PC-9 (cell line): ENCODE measurements around the gene MX2. TPM values are rescaled to one million over a fixed set of nuclear protein-coding genes. Genes with fewer than 3 reads are reported as not detected.

Experiments used
- BruUV-seq: library from RNA; stranded (reverse); fragments of 400-500 nt; replicated peaks from 2 replicates; lab custom pipeline; 2021; lab: Mats Ljungman, UMichigan
- CTCF ChIA-PET: fragments of 300-600 bp; sonication (Branson Sonifier 250); formaldehyde crosslinking; loops from one replicate; lab custom pipeline; 2022; ENCODE audit warnings: antibody characterized with exemption; lab: Charles Lee
- POLR2A ChIA-PET: fragments of 300-600 bp; sonication (Branson Sonifier 250); formaldehyde crosslinking; loops from one replicate; lab custom pipeline; 2022; ENCODE audit warnings: antibody characterized with exemption; ENCODE audit not compliant: unreplicated experiment; lab: Charles Lee
- DNase-seq, 2 experiments: peaks; one replicate each; pipeline versions ENCODE4 v3.0.0 to v3.0.0-alpha.2; 2015 to 2022; ENCODE audit warnings: mixed read lengths in 1 of 2
- H2AFZ ChIP-seq: fragments of 200-600 bp; sonication (generic); 2 replicates; pipeline ENCODE4 v1.8.1; 2017; ENCODE audit warnings: antibody characterized with exemption
- H3F3A ChIP-seq: fragments of 200-600 bp; sonication (generic); 2 replicates; pipeline ENCODE4 v1.8.1; 2017; ENCODE audit warnings: antibody characterized with exemption, mild to moderate bottlenecking, low read depth; ENCODE audit not compliant: insufficient read depth
- H3K27ac ChIP-seq: fragments of 200-600 bp; sonication (generic); 2 replicates; pipeline ENCODE4 v1.6.1; 2016; ENCODE audit warnings: mixed run types
- H3K27me3 ChIP-seq: fragments of 200-600 bp; sonication (generic); 2 replicates; pipeline ENCODE4 v1.6.1; 2016; ENCODE audit warnings: low read depth, mixed run types; ENCODE audit not compliant: insufficient read depth
- H3K36me3 ChIP-seq: fragments of 200-600 bp; sonication (generic); 2 replicates; pipeline ENCODE4 v1.6.1; 2016; ENCODE audit warnings: low read depth, mixed run types
- H3K4me1 ChIP-seq: fragments of 200-600 bp; sonication (generic); replicated peaks from 2 replicates; pipeline ENCODE4 v1.6.1; 2016; ENCODE audit warnings: mixed run types; ENCODE audit not compliant: insufficient read depth
- H3K4me2 ChIP-seq: fragments of 200-600 bp; sonication (generic); 2 replicates; pipeline ENCODE4 v1.6.1; 2017; ENCODE audit warnings: mixed run types
- H3K4me3 ChIP-seq: fragments of 200-600 bp; sonication (generic); 2 replicates; pipeline ENCODE4 v1.6.1; 2016; ENCODE audit warnings: mixed run types
- H3K79me2 ChIP-seq: fragments of 200-600 bp; sonication (generic); 2 replicates; pipeline ENCODE4 v1.6.1; 2017; ENCODE audit warnings: low read depth, mixed run types
- H3K9me2 ChIP-seq: fragments of 200-600 bp; sonication (generic); 2 replicates; pipeline ENCODE4 v1.8.1; 2017; ENCODE audit warnings: mild to moderate bottlenecking; ENCODE audit not compliant: insufficient read depth
- H3K9me3 ChIP-seq: fragments of 200-600 bp; sonication (generic); 2 replicates; pipeline ENCODE4 v1.8.1; 2016; ENCODE audit warnings: low read depth; ENCODE audit not compliant: insufficient read depth
- H4K20me1 ChIP-seq: fragments of 200-600 bp; sonication (generic); 2 replicates; pipeline ENCODE4 v1.8.1; 2017; ENCODE audit not compliant: insufficient read depth
- CTCF ChIP-seq: fragments of 200-600 bp; sonication (generic); conservative IDR thresholded peaks from 2 replicates; pipeline ENCODE4 v1.6.1; 2017; ENCODE audit warnings: mixed run types, antibody characterized with exemption, mild to moderate bottlenecking, moderate library complexity
- EZH2 ChIP-seq: fragments of 200-600 bp; sonication (generic); IDR thresholded peaks from 2 replicates; pipeline ENCODE4 v1.8.0; 2017; ENCODE audit warnings: antibody characterized with exemption, low read depth
- intact Hi-C: fragments of 100-400 bp; cut with micrococcal nuclease; formaldehyde crosslinking; loops from one replicate; pipeline ENCODE4 v1.10.0; 2022; ENCODE audit not compliant: unreplicated experiment
- total RNA-seq: library from RNA; stranded (reverse); gene quantifications from 2 replicates; pipeline ENCODE4 v1.2.3, GENCODE V29; 2021

MX2 gene
- total RNA-seq, 1 experiment from 2014 or later = 2.5 TPM

DNA sequence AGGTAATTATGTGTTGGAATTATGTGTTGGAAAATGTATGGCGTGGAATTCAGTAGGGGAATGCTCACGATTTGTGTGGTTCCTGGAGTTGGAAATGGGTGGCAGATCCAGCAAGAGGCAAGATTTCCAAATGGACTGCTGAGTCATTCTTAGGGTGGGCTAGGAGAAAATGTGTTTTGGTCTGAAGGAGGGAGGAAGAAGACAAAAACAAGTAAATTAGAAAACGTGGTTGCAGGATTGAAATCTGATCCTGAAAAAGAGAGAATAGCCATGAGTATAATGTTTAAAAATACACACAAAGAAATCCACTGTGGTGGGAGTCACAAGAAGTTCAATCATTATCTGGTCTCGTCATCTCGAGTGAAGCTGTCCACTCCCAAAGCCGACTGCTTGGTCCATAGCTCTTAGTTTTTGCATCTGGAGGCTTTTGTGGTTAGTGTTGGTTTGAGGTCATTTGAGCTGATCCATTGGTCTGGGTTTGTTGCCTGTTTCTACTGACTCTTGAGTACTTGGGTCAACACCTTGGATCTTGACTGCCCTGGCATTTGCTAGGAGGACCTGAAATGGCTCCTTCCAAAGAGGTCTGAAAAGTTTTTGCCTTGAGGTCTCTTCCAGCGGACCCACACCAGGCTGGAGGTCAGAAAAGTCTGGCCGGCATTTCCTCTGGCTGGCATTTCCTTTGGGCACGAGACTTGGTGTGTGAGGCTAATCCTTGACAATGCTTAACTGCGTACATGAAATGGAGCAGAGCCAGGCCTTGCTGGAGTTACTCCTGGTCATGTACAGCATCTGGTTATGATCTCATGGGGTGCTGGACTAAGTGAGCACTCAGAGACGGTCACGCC, 9.2 kb downstream of the MX2 start:
- H3K4me2 ChIP-seq = no peak overlapping the region
- no TSS peak for BruUV-seq
- H3K9me2 ChIP-seq = no peaks in the 10 kb centered on the region
- ChIA-PET CTCF (no interaction called here), POLR2A (no interaction called here)
- peaks cover 11% of the 10 kb centered on the region; the same call in 1 of the 2 replicates for H3F3A ChIP-seq
- no peak overlapping the region for H2AFZ ChIP-seq
- no peaks in the 10 kb centered on the region for H3K9me3 ChIP-seq
- TF ChIP-seq EZH2 (no peak), CTCF (no peak)
- H3K36me3 ChIP-seq = no peaks in the 10 kb centered on the region
- H3K4me3 ChIP-seq = no peak overlapping the region
- H4K20me1 ChIP-seq = no peaks in the 10 kb centered on the region
- peaks cover 15% of the 10 kb centered on the region for H3K4me1 ChIP-seq
- H3K79me2 ChIP-seq = no peaks in the 10 kb centered on the region
- intact Hi-C loops = no loop called here
- DNase-seq = no peak
- no peaks in the 10 kb centered on the region for H3K27me3 ChIP-seq
- H3K27ac ChIP-seq = no peak overlapping the region

GRCh38 chr21:41371685-41372030, 9.8 kb downstream of the MX2 start:
- Histone ChIP-seq H3K9me3 (no peaks in the 10 kb centered on the region), H3K27ac (no peak overlapping the region), H3K4me3 (no peak overlapping the region), H3K79me2 (no peaks in the 10 kb centered on the region), H3K4me1 (peaks cover 9% of the 10 kb centered on the region), H2AFZ (no peak overlapping the region), H4K20me1 (no peaks in the 10 kb centered on the region), H3F3A (peaks cover 7% of the 10 kb centered on the region; the same call in 1 of the 2 replicates), H3K36me3 (no peaks in the 10 kb centered on the region), H3K4me2 (no peak overlapping the region), H3K9me2 (no peaks in the 10 kb centered on the region), H3K27me3 (no peaks in the 10 kb centered on the region)
- no TSS peak for BruUV-seq
- intact Hi-C loops = no loop called here
- ChIA-PET CTCF (no interaction called here), POLR2A (no interaction called here)
- TF ChIP-seq CTCF (no peak), EZH2 (no peak)
- no peak for DNase-seq

DNA sequence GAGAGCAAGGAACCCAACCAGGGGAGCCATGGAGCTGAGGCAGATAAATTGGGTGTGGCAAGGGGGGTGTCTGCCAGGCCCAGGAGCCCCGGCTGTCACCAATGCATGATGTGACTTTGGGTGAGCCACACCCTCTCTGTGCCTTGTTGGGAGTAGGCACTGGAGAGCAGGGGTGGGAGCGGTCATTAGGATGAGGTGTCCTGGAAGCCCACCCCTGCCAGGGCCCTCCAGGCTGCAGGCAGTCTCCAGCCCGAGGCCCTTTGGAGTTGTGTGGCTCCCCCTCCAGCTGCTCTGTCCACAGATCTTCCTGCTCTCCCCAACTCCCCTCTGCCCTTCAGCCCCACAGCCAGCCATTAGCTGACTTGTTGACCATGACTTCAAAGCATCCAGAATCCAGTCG, 11.4 kb downstream of the MX2 start:
- Histone ChIP-seq H3K4me1 (no peaks in the 10 kb centered on the region), H3K9me2 (no peaks in the 10 kb centered on the region), H3K79me2 (no peaks in the 10 kb centered on the region), H3F3A (no peaks in the 10 kb centered on the region), H2AFZ (no peak overlapping the region), H3K9me3 (no peaks in the 10 kb centered on the region), H3K27me3 (no peaks in the 10 kb centered on the region), H3K4me3 (no peak overlapping the region), H3K36me3 (no peaks in the 10 kb centered on the region), H3K4me2 (no peak overlapping the region), H3K27ac (no peak overlapping the region), H4K20me1 (no peaks in the 10 kb centered on the region)
- intact Hi-C loops = no loop called here
- DNase-seq = no peak
- no TSS peak for BruUV-seq
- CTCF ChIA-PET = interaction anchor here (1.2 kb wide), 1 partner anchor 90 kb away, joined by 3 read pairs; no protein-coding TSS in a partner anchor
- TF ChIP-seq EZH2 (no peak), CTCF (no peak)
- POLR2A ChIA-PET = no interaction called here
